Measurements from ENCODE around the gene NAA16. TPM values are rescaled to one million over a fixed set of nuclear protein-coding genes. Genes with fewer than 3 reads are reported as not detected.
"Not testable (repeated sequence)": the region's sequence is repeated elsewhere in the genome, so short reads cannot be mapped to it uniquely, and the experiment has no call there.

The NAA16 gene
- total and polyA plus RNA-seq, 9 donors = 14.5 to 31.1 (median 25.9) TPM

DNA sequence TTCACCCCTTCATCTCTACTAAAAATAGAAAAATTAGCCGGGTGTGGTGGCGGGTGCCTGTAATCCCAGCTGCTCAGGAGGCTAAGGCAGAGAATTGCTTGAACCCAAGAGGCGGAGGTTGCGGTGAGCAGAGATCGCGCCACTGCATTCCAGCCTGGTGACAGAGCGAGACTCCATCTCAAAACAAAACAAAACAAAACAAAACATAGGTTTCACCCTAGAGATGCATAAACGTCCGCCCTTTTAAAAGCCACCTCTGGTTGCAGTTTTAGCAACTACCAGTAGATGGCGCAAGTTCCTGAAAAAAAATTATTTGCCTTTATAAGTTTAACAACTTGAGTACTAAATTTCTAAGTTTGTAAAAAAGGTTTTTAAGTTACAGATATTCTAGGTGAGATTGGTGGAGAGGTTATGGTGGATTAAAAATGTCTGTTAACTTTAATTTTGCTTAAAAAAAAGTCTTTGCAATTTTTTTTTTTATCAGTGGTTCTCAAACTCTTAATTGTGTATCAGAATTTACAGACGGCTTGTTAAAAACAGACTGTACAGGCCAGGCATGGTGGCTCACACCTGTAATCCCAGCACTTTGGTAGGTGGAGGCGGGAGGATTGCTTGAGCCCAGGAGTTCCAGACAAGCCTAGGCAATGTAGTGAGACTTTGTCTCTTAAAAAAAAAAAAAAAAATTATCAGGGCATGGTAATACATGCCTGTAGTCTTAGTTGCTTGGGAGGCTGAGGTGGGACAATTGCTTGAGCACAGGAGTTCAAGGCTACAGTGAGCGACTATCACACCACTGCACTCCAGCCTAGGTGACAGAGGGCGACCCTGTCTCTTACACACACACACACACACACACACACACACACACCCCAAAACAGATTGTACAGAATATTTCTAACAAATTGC is 42.1 kb downstream of the NAA16 start:
- intact Hi-C loops (cut with DNase I) = loop anchor here in 1 of 4 donors (10.0 kb wide), 1 partner anchor 302 kb away; no protein-coding TSS in a partner anchor
- Histone ChIP-seq H3K27me3 (no peaks in the 10 kb centered on the region), H3K36me3 (no peaks in the 10 kb centered on the region), H3K27ac (no peak overlapping the region), H3K9me3 (no peaks in the 10 kb centered on the region), H3K4me3 (no peak overlapping the region), H3K4me1 (ENCODE audit: insufficient read depth) (no peaks in the 10 kb centered on the region)
- TF ChIP-seq EP300 (IDR thresholded peaks at IDR 0.05) = no peak
- TF ChIP-seq, protein P1, sequence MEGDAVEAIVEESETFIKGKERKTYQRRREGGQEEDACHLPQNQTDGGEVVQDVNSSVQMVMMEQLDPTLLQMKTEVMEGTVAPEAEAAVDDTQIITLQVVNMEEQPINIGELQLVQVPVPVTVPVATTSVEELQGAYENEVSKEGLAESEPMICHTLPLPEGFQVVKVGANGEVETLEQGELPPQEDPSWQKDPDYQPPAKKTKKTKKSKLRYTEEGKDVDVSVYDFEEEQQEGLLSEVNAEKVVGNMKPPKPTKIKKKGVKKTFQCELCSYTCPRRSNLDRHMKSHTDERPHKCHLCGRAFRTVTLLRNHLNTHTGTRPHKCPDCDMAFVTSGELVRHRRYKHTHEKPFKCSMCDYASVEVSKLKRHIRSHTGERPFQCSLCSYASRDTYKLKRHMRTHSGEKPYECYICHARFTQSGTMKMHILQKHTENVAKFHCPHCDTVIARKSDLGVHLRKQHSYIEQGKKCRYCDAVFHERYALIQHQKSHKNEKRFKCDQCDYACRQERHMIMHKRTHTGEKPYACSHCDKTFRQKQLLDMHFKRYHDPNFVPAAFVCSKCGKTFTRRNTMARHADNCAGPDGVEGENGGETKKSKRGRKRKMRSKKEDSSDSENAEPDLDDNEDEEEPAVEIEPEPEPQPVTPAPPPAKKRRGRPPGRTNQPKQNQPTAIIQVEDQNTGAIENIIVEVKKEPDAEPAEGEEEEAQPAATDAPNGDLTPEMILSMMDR (IDR thresholded peaks at IDR 0.05) = peak; percentile 47 to 66 (median 52)
- peak in 1 of 5 donors; percentile 37 for DNase-seq
- 45 to 60% (median 46%) methylated on average over 14 of the region's 14 CpGs for WGBS, 3 donors

DNA sequence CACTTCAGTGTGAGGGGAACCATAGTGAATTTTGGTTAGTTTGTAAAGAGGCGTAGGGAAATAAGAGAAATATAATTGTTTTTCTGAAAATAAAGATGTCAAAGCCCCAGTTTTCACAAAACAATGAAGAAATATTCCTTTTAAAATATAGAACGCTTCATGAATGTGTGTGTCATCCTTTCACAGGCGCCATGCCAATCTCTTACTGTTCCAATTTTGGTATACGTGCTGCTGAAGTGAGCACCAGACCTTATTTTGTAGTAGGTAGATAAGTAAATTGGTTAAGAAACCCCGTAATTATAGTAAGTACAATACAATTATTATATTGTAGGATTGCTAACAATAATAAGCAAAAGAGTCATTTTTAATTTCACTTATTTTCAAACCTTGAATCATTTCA is 43.3 kb downstream of the NAA16 start:
- no peak for TF ChIP-seq EP300 (IDR thresholded peaks at IDR 0.05)
- TF ChIP-seq, protein P1 (IDR thresholded peaks at IDR 0.05) = no peak
- Histone ChIP-seq H3K27ac (no peak overlapping the region), H3K4me3 (no peak overlapping the region), H3K36me3 (no peaks in the 10 kb centered on the region), H3K27me3 (no peaks in the 10 kb centered on the region), H3K4me1 (ENCODE audit: insufficient read depth) (no peaks in the 10 kb centered on the region), H3K9me3 (no peaks in the 10 kb centered on the region)
- intact Hi-C loops (cut with DNase I) = loop anchor here in 1 of 4 donors (10.0 kb wide), 1 partner anchor 300 kb away; no protein-coding TSS in a partner anchor
- no peak for DNase-seq
- 76 to 85% (median 84%) methylated on average over 5 of the region's 5 CpGs for WGBS, 3 donors

DNA sequence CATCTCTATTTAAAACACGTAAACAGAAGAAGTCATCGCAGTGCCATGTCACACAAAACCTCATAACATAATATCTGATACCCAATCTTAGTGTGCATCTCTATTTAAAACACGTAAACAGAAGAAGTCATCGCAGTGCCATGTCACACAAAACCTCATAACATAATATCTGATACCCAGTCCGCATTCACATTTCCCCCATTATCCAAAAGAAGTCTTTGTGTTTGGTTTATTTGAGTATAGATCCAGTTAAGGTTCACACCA is 45.2 kb downstream of the NAA16 start:
- not testable (repeated sequence) for H3K4me1 ChIP-seq (ENCODE audit: insufficient read depth); H3K27ac ChIP-seq; H3K36me3 ChIP-seq; H3K4me3 ChIP-seq; DNase-seq; H3K27me3 ChIP-seq; H3K9me3 ChIP-seq
- intact Hi-C loops (cut with DNase I) = loop anchor here in 1 of 4 donors (10.0 kb wide), 1 partner anchor 298 kb away; no protein-coding TSS in a partner anchor
- WGBS, 3 donors = 91 to 99% (median 97%) methylated on average over 5 of the region's 5 CpGs

DNA sequence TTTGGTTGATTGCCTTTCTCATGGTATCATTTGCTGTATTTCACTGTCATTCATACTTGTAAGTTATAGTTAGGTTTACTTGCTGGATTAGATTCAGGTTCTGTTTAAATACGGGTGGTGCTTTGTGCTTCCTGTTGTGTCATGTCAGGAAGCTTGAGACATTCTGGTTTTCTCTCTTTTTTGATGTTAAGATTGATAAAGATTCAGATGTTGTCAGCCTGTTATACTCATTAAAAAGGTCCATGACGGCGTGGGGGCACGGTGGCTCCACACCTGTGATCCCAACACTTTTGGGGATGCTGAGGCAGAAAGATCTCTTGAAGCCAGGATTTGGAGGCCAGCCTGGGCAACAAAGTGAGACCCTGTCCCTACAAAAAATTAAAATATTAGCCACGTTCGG is 45.7 kb downstream of the NAA16 start:
- intact Hi-C loops (cut with DNase I) = loop anchor here in 1 of 4 donors (10.0 kb wide), 1 partner anchor 298 kb away; no protein-coding TSS in a partner anchor
- 87 to 95% (median 93%) methylated on average over 6 of the region's 6 CpGs for WGBS, 3 donors

More for the DNA sequence above, 45.7 kb downstream of the NAA16 start:
- no peaks in the 10 kb centered on the region for H3K36me3 ChIP-seq
- no peaks in the 10 kb centered on the region for H3K4me1 ChIP-seq (ENCODE audit: insufficient read depth)
- no peak overlapping the region for H3K4me3 ChIP-seq
- H3K27me3 ChIP-seq = no peaks in the 10 kb centered on the region
- no peaks in the 10 kb centered on the region for H3K9me3 ChIP-seq
- TF ChIP-seq, protein P1 (IDR thresholded peaks at IDR 0.05) = no peak
- TF ChIP-seq POLR2A (IDR thresholded peaks at IDR 0.05) (no peak), EP300 (IDR thresholded peaks at IDR 0.05) (no peak)
- H3K27ac ChIP-seq = no peak overlapping the region
- no peak for DNase-seq
